Right hindlimb (tissue), 1 donor: ENCODE data around the gene ZNF217.
"Not testable (repeated sequence)": the region's sequence is repeated elsewhere in the genome, so short reads cannot be mapped to it uniquely, and the experiment has no call there.

ENCODE experiments used
- DNase-seq: peaks from one replicate; pipeline ENCODE4 v3.0.0-alpha.2; 2018

Gene ZNF217

DNA sequence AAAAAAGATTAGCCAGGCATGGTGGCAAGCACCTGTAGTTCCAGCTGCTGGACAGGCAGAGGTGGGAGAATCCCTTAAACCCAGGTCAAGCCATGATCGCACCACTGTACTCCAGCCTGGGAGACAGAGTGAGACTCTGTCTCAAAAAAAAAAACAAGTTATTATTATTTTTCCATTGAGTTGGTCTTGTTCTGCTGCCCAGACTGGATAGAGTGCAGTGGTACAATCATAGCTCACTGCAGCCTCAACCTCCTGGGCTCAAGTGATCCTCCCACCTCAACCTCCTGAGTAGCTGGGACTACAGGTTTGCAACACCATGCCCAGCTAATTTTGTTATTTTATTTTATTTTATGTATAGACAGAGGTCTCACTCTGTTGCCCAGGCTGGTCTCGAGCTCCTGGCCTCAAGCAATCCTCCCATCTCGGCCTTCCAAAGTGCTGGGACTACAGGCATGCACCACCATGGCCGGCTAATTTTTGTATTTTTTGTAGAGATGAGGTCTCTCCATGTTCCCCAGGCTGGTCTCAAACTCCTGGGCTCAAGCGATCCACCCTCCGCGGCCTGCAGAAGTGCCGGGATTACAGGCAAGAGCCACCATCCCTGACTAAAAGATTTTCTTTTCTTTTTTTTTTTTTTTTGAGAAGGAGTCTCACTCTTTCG is 31.4 kb downstream of the ZNF217 start:
- DNase-seq = not testable (repeated sequence)

DNA sequence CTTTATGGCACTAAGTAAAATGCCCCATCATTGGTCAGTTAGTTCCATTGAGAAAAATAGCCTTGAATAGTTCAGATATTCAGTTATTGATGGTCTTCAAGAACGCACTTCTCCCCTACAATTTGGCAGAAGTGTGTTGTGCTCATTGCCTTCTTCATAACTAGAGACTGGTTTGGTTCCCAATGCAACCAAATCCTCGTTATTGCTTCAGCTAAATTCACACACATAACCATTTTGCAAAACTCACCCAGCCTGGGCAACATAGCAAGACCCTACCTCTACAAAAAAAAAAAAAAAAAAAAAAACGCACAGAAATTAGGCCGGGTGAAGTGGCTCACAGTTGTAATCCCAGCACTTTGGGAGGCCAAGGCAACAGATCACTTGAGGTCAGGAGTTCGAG is 32.1 kb downstream of the ZNF217 start:
- no peak for DNase-seq

DNA sequence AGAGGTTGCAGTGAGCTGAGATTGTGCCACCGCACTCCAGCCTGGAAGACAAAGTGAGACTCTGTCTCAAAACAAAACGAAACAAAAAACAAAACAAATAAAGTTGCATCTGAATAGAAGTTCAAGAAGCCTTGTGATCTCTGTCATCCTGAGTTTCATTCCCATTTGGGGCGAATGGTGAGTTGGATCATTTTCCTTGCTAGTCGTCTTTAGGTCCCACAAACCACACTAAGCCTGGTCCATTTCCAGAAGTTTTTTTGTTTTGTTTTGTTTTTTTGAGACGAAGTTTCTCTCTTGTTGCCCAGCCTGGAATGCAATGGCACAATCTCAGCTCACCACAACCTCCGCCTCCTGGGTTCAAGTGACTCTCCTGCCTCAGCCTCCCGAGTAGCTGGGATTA is 33.8 kb downstream of the ZNF217 start:
- no peak for DNase-seq

DNA sequence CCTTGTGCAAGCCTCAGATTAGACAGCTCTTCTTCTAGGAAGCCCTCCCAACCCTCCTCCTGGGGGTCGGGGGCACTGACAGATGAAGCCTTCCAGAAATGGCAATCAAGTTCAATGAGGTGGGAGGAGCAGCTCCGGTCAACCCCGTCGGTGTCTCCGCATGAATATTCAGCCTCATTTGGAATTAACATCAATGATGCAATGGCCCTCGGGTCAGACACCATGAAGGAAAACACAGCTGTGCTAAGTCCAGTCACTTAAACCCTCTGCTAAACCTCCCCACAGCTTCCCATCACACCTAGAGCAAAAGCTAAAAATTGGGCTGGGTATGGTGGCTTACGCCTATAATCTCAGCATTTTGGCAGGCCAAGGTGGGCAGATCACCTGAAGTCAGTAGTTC is 36.5 kb downstream of the ZNF217 start:
- no peak for DNase-seq

DNA sequence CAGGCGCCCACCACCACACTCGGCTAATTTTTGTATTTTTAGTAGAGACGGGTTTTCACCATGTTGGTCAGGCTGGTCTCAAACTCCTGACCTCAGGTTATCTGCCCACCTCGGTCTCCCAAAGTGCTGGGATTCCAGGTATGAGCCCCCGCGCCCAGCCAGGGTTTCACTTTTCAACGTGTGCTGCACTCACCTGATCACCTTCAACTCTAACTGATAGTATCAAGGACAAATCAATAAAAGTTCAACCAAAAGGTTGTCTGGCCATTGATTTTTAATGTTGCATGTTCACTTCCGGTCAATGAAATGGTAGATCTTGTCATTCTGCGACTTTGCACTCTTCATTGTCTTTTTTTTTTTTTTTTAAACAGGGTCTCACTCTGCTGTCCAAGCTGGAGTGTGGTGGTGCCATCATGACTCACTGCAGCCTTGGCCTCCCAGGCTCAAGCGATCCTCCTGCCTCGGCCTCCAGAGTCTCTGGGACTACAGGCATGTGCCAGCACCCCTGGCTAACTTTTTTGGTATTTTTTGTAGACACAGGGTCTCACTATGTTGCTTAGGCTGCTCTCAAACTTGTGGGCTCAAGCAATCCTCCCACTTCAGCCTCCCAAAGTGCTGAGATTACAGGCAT is 37.3 kb downstream of the ZNF217 start:
- no peak for DNase-seq

DNA sequence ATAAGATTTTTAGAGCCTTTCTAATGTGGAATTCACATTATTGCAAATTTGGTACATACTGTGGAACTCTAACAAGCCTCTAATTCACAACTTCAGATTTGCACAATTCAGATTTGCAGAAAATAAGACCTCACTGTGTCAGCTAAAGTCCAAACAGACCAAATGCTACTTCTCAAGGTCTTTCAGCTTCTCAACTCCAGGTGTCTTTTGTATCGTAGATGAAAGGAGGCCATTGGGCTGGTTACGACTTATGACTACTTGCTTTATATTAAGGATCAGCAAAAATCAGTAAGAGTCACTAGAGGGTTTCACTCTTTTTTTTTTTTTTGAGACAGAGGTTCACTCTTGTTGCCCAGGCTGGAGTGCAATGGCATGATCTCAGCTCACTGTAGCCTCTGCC is 37.8 kb downstream of the ZNF217 start:
- no peak for DNase-seq

DNA sequence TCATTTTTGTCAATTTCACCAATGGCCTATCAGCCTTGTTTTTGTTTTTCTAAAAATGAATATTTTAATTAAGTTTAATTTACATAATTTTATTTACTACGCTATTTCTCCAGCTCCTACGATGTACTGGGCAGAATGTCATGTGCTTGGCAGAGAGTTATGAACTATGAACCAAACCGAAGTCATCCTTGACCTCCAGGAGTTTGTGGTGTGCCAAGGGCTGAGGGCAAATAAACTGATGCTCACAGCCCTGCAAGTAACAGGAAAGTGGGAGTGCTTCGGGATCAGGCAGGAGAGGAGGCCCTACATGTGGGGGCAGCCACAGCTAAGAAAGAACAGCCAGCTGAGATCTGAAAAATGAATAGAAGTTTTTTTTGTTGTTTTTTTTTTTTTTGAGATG is 38.6 kb downstream of the ZNF217 start:
- no peak for DNase-seq

DNA sequence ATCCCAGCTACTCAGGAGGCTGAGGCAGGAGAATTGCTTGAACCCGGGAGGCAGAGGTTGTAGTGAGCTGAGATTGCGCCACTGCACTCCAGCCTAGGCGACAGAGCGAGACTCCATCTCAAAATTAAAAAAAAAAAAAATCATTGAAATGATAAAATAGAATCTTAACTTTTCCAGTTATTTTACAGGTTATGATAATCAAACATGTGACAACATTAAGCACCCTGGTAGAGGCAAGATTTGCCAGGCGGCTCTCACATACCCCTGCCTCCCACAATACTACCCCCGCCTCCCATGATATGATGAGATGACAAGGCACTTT is 41.1 kb downstream of the ZNF217 start:
- not testable (repeated sequence) for DNase-seq

DNA sequence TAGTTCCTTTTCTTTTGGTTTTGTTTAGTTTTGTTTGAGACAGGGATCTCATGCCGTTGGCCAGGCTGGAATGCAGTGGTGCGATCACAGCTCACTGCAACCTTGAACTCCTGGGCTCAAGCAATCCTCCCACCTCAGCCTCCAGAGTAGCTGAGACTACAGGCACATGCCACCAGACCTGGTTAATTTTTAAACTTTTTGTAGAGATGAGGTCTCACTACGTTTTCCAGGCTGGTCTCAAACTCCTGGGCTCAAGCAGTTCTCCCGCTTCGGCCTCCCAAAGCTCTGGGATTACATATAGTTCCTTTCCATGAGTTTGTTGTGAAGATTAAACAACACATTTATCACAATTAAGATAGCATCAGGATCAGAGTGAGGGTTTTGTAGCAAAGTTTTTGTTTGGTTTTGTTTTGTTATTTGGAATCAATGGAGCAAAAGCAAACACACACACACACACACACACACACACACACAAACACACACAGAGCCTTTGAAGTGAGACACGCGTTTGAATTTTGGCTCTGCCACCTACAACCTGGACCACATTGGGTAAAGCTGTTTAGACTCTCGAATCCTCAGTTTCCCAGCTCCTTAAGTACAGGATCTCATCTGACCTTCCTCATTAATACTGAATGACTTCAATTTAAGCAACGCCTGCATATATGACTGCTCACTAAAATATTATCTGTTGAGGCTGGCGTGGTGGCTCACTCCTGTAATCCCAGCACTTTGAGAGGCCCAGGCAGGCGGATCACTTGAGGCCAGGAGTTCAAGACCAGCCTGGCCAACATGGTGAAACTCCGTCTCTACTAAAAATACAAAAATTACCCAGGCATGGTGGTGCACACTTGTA is 41.7 kb downstream of the ZNF217 start:
- DNase-seq = not testable (repeated sequence)

DNA sequence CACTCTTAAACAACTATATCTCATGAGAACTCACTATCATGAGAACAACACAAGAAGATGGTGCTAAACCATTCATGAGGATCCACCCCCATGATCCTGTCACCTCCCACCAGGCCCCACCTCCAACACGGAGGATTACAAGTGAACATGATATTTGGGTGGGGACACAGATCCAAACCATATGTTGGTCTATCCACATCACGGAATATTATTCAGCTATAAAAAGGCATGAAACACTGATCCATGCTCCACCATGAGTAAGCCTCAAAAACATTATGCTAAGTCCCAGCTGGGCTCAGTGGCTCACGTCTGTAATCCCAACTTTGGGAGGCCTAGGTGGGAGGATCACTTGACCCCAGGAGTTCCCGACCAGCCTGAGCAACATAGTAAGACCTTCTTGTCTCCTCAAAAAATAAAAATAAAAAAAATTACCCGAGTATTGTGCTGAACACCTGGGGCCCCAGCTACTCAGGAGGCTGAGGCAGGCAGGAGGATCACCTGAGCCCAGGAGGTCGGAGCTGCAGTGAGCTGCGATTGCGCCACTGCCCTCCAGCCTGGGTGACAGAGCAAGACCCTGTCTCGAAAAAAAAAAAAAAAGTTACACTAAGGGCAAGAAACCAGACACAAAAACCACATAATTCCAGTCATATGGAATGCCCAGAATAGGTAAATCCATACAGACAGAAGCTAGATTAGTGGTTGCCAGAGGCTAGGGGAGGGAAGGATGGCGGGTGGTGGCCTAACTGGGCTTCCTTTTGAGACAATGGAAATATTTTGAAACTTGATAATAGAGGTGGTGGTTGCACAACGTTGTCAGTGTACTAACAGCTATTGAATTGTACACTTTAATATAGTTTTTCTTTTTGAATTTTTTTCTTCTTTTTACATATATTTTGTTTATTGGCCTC is 43.1 kb downstream of the ZNF217 start:
- no peak for DNase-seq

DNA sequence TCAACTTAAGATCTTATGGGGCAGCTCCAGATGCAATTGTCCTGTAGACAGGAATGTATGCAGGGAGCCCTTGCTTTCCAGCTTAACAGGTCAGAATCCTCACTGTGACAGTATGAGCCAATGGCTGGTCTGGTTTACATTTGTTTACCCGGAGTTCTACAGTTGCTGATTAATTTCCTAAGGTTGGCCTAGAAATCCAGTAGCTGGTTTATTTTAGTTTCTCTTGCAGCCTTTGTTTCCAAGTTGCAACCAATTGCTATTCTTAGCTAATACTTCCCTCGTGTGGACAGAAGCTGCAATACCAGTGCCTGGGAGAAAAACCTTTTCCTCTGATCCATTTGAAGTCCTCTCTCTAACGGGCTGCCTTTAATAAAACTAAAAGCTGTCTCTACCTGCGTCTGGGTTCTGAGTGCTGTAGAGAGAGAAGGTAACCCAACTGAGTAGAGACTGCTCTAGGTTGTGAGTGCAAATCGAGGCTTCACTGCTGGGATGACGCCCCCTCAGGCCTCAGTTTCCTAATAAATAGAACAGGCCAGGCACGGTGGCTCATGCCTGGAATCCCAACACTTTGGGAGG is 45.9 kb downstream of the ZNF217 start:
- peak; percentile 68 for DNase-seq

DNA sequence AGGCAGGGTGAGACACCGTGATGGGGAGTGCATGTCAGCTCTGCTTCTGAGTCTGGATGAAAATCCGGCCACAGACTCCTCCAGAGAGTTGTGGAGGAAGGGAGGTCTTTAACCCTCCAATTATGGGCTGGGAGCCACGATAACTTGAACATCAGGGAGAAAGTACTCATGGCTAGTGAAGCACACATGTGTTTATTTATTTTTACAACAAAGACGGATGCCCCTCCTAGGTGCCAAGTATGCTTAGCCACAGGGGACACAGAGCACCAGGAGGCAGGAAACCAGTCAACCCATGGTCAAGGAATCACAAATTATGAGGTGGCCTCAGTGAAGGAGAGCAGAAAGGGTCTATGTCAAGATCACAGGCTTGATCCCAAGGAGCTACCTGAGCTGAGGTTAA is 54.1 kb downstream of the ZNF217 start:
- no peak for DNase-seq

DNA sequence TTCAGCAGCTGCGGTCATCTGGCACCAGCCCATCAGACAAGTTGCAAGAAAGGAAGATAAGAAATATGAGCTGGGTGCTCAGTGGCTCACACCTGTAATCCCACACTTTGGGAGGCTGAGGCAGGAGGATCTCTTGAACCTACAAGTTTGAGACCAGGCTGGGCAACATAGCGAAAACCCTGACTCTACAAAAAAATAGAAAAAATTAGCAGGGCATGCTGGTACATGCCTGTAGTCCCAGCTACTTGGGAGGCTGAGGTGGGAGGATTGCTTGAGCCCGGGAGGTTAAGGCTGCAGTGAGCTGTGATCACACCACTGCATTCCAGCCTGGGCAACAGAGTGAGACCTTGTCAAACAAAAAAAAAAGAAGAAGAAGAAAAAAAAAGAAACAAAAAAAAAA is 57.3 kb downstream of the ZNF217 start:
- DNase-seq = not testable (repeated sequence)

DNA sequence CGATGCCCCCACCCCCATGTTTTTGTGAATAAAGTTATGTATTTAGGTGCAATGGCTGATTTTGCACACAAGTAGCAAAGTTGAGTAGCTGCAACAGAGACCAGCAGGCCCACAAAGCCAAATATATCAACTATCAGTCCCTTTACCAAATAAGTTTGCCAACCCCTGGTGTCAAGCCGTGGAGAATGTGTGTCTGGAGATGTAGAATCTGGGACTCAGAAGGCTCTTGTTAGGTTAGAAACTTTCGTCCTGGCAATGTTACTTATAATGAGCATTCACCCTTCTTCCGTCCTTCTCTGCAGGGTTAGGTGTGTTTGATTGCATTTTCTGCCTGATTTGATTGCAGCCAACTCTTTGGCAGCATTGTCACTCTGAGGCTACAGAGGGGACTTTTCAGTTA is 57.8 kb downstream of the ZNF217 start:
- no peak for DNase-seq

DNA sequence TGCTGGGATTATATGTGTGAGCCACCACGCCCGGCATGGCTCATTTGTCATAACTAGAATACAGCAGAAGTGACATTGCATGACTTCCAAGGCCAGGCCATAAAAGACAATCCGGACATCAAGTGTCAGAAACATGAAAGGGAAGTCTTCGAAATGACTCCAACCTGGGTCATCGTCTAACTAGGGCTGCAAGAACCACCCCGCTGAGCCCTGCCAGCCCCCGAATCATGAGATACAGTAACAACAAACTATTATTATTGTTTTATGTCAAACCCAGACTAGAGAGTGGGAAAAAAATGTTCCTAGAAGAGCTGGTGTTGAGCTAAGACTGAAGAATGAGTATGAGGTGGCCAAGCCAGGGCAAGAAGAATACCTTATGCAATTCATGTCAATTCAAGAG is 59.6 kb downstream of the ZNF217 start:
- no peak for DNase-seq

DNA sequence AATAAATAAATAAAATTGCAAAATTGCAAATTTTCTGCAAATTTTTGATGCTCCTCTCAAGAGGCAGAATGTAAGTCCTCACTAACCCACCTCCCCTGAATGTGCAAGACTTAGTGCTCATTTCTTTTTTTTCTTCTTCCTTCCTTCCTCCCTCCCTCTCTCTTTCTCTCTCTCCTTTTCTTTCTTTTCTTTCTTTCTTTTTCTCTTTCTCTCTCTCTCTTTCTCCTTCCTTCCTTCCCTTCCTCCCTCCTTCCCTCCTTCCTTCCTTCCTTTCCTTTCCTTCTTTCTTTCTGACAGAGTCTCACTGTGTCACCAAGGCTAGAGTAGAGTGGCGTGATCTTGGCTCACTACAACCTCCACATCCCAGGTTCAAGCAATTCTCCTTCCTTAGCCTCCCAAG is 60.1 kb downstream of the ZNF217 start:
- no peak for DNase-seq

DNA sequence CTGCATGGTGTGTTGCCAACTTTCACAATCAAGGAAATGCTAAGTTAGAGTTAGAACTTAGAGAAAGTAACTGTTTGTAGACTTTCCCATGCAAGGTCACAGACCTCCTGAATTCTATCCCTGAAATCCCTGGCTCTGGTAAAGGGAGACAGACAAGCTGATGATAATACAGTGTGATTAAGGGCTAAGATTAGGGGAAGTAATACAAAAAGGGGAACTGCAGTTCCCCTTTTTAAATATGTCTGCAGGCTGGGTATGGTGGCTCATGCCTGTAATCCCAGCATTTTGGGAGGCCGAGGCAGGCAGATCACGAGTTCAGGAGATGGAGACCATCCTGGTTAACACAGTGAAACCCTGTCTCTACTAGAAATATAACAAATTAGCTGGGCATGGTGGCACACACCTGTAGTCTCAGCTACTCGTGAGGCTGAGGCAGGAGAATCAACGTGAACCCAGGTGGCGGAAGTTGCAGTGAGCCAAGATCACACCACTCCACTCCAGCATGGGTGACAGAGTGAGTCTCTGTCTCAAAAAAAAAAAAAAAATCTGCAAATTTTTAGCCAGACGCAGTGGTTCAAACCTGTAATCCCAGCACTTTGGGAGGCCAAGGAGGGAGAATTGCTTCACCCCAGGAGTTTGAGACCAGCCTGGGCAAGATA is 60.9 kb downstream of the ZNF217 start:
- not testable (repeated sequence) for DNase-seq

DNA sequence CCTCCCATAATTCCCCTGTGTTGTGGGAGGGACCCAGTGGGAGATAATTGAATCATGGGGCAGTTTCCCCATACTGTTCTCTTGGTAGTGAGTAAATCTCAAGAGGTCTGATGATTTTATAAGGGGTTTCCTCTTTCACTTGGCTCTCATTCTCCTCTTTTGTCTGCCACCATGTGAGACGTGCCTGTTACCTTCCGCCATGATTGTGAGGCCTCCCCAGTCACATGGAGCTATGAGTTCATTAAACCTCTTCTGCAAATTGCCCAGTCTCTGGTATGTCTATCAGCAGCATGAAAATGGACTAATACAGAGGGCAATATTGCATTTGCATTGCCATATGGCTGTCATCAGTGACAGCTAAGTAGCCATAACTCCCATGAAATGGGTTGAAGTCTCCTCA is 63.2 kb downstream of the ZNF217 start:
- DNase-seq = no peak

DNA sequence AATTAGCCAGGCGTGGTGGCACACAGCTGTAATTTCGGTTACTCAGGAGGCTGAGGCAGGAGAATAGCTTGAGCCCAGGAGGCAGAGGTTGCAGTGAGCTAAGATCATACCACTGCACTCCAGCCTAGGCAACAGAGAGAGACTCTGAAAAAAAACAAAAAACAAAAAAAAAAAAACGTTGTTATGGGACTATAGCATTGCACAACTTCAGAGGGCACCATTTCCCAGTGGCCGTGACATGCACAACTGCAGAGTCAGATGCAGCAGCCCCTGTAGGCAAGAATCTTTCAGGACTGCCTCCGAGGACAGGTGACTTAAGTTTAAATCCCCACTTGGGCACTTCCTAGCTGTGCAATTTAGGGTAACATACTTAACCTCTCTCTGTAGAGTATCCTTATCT is 64.0 kb downstream of the ZNF217 start:
- DNase-seq = no peak

DNA sequence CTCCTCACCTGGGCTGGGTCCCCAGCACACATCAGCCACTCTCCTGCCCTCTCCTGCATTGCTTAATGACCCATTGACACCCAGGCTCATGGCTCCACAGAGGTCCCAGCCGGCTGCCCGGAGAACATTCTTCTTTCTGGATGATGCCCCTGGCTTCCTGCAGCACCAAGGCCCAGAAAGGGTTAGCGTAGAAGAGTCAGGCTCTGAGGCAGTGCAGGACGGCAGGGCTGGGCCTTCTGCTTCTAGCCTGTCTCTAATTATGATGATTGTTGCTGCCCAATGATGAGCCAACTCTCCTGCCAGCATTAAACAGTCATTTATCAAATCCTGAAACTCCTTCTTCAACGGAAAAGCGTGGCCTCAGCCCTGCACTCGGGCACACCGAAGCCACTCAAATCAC is 66.4 kb downstream of the ZNF217 start:
- no peak for DNase-seq

DNA sequence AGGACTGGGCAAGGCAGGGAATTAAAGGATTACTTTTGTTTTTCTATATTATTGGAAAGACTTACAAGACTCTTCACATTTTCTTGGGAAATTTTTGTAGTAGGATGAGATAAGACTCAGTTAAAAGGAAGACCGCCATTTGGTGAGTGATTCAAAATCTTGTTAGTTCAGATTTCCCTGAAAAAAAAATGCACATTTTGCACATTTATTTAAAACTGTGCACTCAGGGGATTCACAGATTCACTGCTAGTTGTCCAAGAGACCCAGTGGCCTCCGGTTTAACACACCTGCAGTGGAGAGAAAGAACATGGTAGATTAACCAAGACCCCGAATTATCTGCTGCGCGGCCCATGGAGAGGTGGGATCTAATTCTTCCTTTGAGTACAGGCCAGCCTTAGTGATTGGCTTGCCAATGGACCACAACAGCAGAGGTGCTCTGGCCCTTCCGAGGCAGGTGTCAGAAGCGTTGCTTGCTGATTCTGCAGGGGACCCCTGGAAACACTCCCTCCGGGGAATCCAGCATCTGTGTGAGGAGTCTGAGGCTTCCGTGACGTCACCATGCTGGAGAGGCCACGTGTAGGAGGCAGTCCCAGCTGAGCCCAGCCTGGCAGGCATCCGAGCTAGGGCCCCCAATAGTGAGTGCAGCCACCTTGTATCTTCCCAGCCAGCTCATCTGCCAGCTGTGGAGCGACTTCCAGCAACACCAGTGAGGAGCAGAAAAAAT is 68.9 kb downstream of the ZNF217 start:
- peak; percentile 41 for DNase-seq
